PC-9 (cell line): ENCODE measurements around the gene MMP2. TPM values are rescaled to one million over a fixed set of nuclear protein-coding genes. Genes with fewer than 3 reads are reported as not detected.

Experiments used
- BruUV-seq: library from RNA; stranded (reverse); fragments of 400-500 nt; replicated peaks from 2 replicates; lab custom pipeline; 2021; lab: Mats Ljungman, UMichigan
- CTCF ChIA-PET: fragments of 300-600 bp; sonication (Branson Sonifier 250); formaldehyde crosslinking; loops from one replicate; lab custom pipeline; 2022; ENCODE audit warnings: antibody characterized with exemption; lab: Charles Lee
- POLR2A ChIA-PET: fragments of 300-600 bp; sonication (Branson Sonifier 250); formaldehyde crosslinking; loops from one replicate; lab custom pipeline; 2022; ENCODE audit warnings: antibody characterized with exemption; ENCODE audit not compliant: unreplicated experiment; lab: Charles Lee
- DNase-seq, 2 experiments: peaks; one replicate each; pipeline versions ENCODE4 v3.0.0 to v3.0.0-alpha.2; 2015 to 2022; ENCODE audit warnings: mixed read lengths in 1 of 2
- H2AFZ ChIP-seq: fragments of 200-600 bp; sonication (generic); 2 replicates; pipeline ENCODE4 v1.8.1; 2017; ENCODE audit warnings: antibody characterized with exemption
- H3F3A ChIP-seq: fragments of 200-600 bp; sonication (generic); 2 replicates; pipeline ENCODE4 v1.8.1; 2017; ENCODE audit warnings: antibody characterized with exemption, mild to moderate bottlenecking, low read depth; ENCODE audit not compliant: insufficient read depth
- H3K27ac ChIP-seq: fragments of 200-600 bp; sonication (generic); 2 replicates; pipeline ENCODE4 v1.6.1; 2016; ENCODE audit warnings: mixed run types
- H3K27me3 ChIP-seq: fragments of 200-600 bp; sonication (generic); 2 replicates; pipeline ENCODE4 v1.6.1; 2016; ENCODE audit warnings: low read depth, mixed run types; ENCODE audit not compliant: insufficient read depth
- H3K36me3 ChIP-seq: fragments of 200-600 bp; sonication (generic); 2 replicates; pipeline ENCODE4 v1.6.1; 2016; ENCODE audit warnings: low read depth, mixed run types
- H3K4me1 ChIP-seq: fragments of 200-600 bp; sonication (generic); replicated peaks from 2 replicates; pipeline ENCODE4 v1.6.1; 2016; ENCODE audit warnings: mixed run types; ENCODE audit not compliant: insufficient read depth
- H3K4me2 ChIP-seq: fragments of 200-600 bp; sonication (generic); 2 replicates; pipeline ENCODE4 v1.6.1; 2017; ENCODE audit warnings: mixed run types
- H3K4me3 ChIP-seq: fragments of 200-600 bp; sonication (generic); 2 replicates; pipeline ENCODE4 v1.6.1; 2016; ENCODE audit warnings: mixed run types
- H3K79me2 ChIP-seq: fragments of 200-600 bp; sonication (generic); 2 replicates; pipeline ENCODE4 v1.6.1; 2017; ENCODE audit warnings: low read depth, mixed run types
- H3K9me2 ChIP-seq: fragments of 200-600 bp; sonication (generic); 2 replicates; pipeline ENCODE4 v1.8.1; 2017; ENCODE audit warnings: mild to moderate bottlenecking; ENCODE audit not compliant: insufficient read depth
- H3K9me3 ChIP-seq: fragments of 200-600 bp; sonication (generic); 2 replicates; pipeline ENCODE4 v1.8.1; 2016; ENCODE audit warnings: low read depth; ENCODE audit not compliant: insufficient read depth
- H4K20me1 ChIP-seq: fragments of 200-600 bp; sonication (generic); 2 replicates; pipeline ENCODE4 v1.8.1; 2017; ENCODE audit not compliant: insufficient read depth
- CTCF ChIP-seq: fragments of 200-600 bp; sonication (generic); conservative IDR thresholded peaks from 2 replicates; pipeline ENCODE4 v1.6.1; 2017; ENCODE audit warnings: mixed run types, antibody characterized with exemption, mild to moderate bottlenecking, moderate library complexity
- EZH2 ChIP-seq: fragments of 200-600 bp; sonication (generic); IDR thresholded peaks from 2 replicates; pipeline ENCODE4 v1.8.0; 2017; ENCODE audit warnings: antibody characterized with exemption, low read depth
- intact Hi-C: fragments of 100-400 bp; cut with micrococcal nuclease; formaldehyde crosslinking; loops from one replicate; pipeline ENCODE4 v1.10.0; 2022; ENCODE audit not compliant: unreplicated experiment
- total RNA-seq: library from RNA; stranded (reverse); gene quantifications from 2 replicates; pipeline ENCODE4 v1.2.3, GENCODE V29; 2021

MMP2 gene
- total RNA-seq, 1 experiment from 2014 or later: 0.50 TPM

DNA sequence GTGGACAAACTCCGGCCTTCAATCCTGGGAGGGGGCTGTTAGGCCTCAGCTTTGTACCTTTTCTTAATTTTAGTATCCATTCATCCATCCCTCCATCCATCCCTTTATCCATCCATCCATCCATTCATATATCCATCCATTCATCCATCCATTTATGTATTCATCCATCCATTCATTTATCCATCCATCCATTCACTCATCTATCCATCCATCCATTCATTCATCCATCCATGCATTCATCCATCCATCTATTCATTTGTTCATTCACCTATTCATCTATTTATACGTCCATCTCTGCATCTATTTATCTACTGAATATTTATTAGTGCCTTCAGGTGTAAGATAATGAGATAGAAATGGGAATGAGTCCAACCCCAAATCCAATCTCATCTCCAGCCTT is 26.0 kb upstream of the MMP2 start:
- H3K4me2 ChIP-seq: no peak overlapping the region
- H3K79me2 ChIP-seq: no peaks in the 10 kb centered on the region
- no peak overlapping the region for H3K4me3 ChIP-seq
- ChIA-PET CTCF (no interaction called here), POLR2A (no interaction called here)
- no peaks in the 10 kb centered on the region for H3K9me3 ChIP-seq
- no peak overlapping the region for H3K27ac ChIP-seq
- intact Hi-C loops: no loop called here
- H2AFZ ChIP-seq: no peak overlapping the region
- no peaks in the 10 kb centered on the region for H3K36me3 ChIP-seq
- H3K4me1 ChIP-seq: no peaks in the 10 kb centered on the region
- no peaks in the 10 kb centered on the region for H3K9me2 ChIP-seq
- no peak for TF ChIP-seq EZH2
- no peak for TF ChIP-seq CTCF
- BruUV-seq: no TSS peak
- H4K20me1 ChIP-seq: no peaks in the 10 kb centered on the region
- DNase-seq: no peak
- H3F3A ChIP-seq: no peaks in the 10 kb centered on the region
- no peaks in the 10 kb centered on the region for H3K27me3 ChIP-seq

GRCh38 chr16:55453909-55454308 is 25.1 kb upstream of the MMP2 start:
- CTCF ChIA-PET: no interaction called here
- no peaks in the 10 kb centered on the region for H3K27me3 ChIP-seq
- BruUV-seq: no TSS peak
- H3K9me3 ChIP-seq: no peaks in the 10 kb centered on the region
- intact Hi-C loops: no loop called here
- POLR2A ChIA-PET: no interaction called here
- no peak overlapping the region for H3K4me3 ChIP-seq
- no peak for TF ChIP-seq CTCF
- TF ChIP-seq EZH2: no peak
- H3K9me2 ChIP-seq: no peaks in the 10 kb centered on the region
- no peak overlapping the region for H2AFZ ChIP-seq
- no peaks in the 10 kb centered on the region for H3K36me3 ChIP-seq
- H3K4me1 ChIP-seq: no peaks in the 10 kb centered on the region
- no peaks in the 10 kb centered on the region for H3K79me2 ChIP-seq
- no peaks in the 10 kb centered on the region for H4K20me1 ChIP-seq
- no peak overlapping the region for H3K27ac ChIP-seq
- no peak overlapping the region for H3K4me2 ChIP-seq
- no peaks in the 10 kb centered on the region for H3F3A ChIP-seq
- no peak for DNase-seq

DNA sequence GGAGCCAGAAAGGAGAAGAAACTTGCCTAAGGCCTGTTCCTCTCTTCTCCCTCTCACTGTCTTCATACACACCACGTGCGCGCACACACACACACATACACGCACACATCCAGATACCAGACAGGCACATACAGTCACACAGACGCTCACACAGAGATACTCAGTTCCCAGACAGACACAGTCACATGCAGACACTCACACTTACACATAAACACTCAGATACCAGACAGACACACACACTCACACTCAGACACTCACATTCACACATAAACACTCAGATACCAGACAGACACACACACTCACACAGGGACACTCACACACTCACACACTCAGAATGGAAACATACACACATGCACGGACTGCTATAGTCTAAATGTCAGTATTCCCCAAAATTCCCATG is 24.1 kb upstream of the MMP2 start:
- no peak overlapping the region for H2AFZ ChIP-seq
- H3F3A ChIP-seq: no peaks in the 10 kb centered on the region
- no peak for TF ChIP-seq CTCF
- no peak for TF ChIP-seq EZH2
- H4K20me1 ChIP-seq: no peaks in the 10 kb centered on the region
- no peaks in the 10 kb centered on the region for H3K9me2 ChIP-seq
- ChIA-PET CTCF (no interaction called here), POLR2A (no interaction called here)
- no peak for DNase-seq
- intact Hi-C loops: no loop called here
- H3K9me3 ChIP-seq: no peaks in the 10 kb centered on the region
- H3K27ac ChIP-seq: no peak overlapping the region
- no peak overlapping the region for H3K4me3 ChIP-seq
- no peaks in the 10 kb centered on the region for H3K79me2 ChIP-seq
- no peak overlapping the region for H3K4me2 ChIP-seq
- no peaks in the 10 kb centered on the region for H3K27me3 ChIP-seq
- H3K36me3 ChIP-seq: no peaks in the 10 kb centered on the region
- no peaks in the 10 kb centered on the region for H3K4me1 ChIP-seq
- no TSS peak for BruUV-seq
